Measurements from ENCODE around the gene ZP2.
"Not testable (repeated sequence)": the region's sequence is repeated elsewhere in the genome, so short reads cannot be mapped to it uniquely, and the experiment has no call there.

Gene ZP2

DNA sequence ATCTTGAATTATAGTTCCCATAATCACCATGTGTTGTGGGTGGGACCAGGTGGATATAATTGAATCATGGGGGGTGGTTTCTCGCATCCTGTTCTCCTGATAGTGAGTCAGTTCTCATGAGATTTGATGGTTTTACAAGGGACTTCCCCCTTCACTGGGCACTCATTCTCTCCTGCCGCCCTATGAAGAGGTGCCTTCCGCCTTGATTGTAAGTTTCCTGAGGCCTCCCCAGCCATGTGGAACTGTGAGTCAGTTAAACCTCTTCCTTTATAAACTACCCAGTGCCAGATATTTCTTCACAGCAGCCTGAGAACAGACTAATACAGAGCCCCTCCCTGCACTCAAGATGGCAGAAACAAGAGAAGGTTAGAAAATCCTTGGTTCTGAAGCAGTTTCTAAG is 26.5 kb downstream of the ZP2 start:
- CTCF ChIA-PET = no interaction called here
- TF ChIP-seq CTCF (IDR thresholded peaks at IDR 0.05; ENCODE audit: control extremely low read depth, extremely low read depth, low read depth, missing control alignments) = no peak

GRCh38 chr16:21183995-21184394 is 27.4 kb downstream of the ZP2 start:
- no peak for DNase-seq (ENCODE audit: extremely low spot score)
- POLR2A ChIA-PET = no interaction called here
- no peak for TF ChIP-seq CTCF (IDR thresholded peaks at IDR 0.05; ENCODE audit: control extremely low read depth, extremely low read depth, low read depth, missing control alignments)
- CTCF ChIA-PET = no interaction called here

More for the DNA sequence above, 26.5 kb downstream of the ZP2 start:
- POLR2A ChIA-PET = no interaction called here
- DNase-seq (ENCODE audit: extremely low spot score) = no peak

- POLR2A ChIA-PET = no interaction called here
- no peak for TF ChIP-seq CTCF (IDR thresholded peaks at IDR 0.05; ENCODE audit: control extremely low read depth, extremely low read depth, low read depth, missing control alignments)
- CTCF ChIA-PET = interaction anchor here (1.1 to 1.4 kb wide), 2 partner anchors 9 to 23 kb away, joined by 3 to 4 read pairs; no protein-coding TSS in a partner anchor
- no peak for DNase-seq (ENCODE audit: extremely low spot score)
Measured at GRCh38 chr16:21179983-21180365, 31.4 kb downstream of the ZP2 start.

- CTCF ChIA-PET = interaction anchor here (1.1 to 3.0 kb wide), 3 partner anchors 9 to 23 kb away, joined by 3 to 17 read pairs (median 4); no protein-coding TSS in a partner anchor
- POLR2A ChIA-PET = no interaction called here
- DNase-seq (ENCODE audit: extremely low spot score) = no peak
- no peak for TF ChIP-seq CTCF (IDR thresholded peaks at IDR 0.05; ENCODE audit: control extremely low read depth, extremely low read depth, low read depth, missing control alignments)
Measured at GRCh38 chr16:21179126-21179982, 32.0 kb downstream of the ZP2 start.

DNA sequence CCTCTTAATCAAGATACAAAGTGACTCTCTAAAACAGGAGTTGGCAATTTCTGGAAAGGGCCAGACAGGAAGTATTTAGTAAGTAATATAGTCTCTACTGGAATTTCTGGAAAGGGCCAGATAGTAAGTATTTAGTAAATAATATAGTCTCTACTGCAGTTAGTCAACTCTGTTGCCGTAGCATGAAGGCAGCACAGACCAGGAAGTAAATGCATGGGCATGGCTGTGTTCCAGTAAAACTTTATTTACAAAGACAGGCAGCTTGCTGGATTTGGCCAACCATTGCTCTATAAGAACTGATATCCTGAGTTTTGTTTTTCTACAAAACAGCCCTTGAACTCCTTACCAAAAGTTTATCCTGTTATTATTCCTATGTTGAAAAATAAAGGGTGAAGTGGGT is 36.0 kb downstream of the ZP2 start:
- no peak for DNase-seq (ENCODE audit: extremely low spot score)
- CTCF ChIA-PET = interaction anchor here (1.0 kb wide), 2 partner anchors 13 to 16 kb away, joined by 4 to 5 read pairs; no protein-coding TSS in a partner anchor
- TF ChIP-seq CTCF (IDR thresholded peaks at IDR 0.05; ENCODE audit: control extremely low read depth, extremely low read depth, low read depth, missing control alignments) = no peak
- POLR2A ChIA-PET = no interaction called here

DNA sequence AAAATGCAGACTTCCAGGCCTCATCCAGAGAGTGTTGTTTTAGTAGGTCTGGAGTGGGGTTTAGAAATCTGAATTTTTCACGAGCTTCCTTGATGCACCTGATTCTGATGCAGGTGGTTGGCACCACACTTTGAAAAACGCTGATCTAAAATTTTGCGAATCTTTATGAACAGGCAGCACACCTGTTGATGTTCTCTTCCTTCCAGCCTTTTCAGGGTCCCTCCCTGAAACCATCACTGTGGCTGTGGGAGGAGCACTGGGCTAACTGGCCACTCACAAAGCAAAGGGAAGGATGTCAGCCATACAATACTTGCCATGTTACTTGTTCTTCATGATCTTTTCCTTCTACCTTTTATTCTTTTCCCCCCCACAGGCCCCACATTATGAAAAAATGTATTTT is 38.7 kb downstream of the ZP2 start:
- TF ChIP-seq CTCF (IDR thresholded peaks at IDR 0.05; ENCODE audit: control extremely low read depth, extremely low read depth, low read depth, missing control alignments) = no peak
- no peak for DNase-seq (ENCODE audit: extremely low spot score)
- POLR2A ChIA-PET = no interaction called here
- CTCF ChIA-PET = interaction anchor here (0.9 to 1.5 kb wide), 3 partner anchors 10 to 16 kb away, joined by 3 to 5 read pairs (median 3); no protein-coding TSS in a partner anchor

DNA sequence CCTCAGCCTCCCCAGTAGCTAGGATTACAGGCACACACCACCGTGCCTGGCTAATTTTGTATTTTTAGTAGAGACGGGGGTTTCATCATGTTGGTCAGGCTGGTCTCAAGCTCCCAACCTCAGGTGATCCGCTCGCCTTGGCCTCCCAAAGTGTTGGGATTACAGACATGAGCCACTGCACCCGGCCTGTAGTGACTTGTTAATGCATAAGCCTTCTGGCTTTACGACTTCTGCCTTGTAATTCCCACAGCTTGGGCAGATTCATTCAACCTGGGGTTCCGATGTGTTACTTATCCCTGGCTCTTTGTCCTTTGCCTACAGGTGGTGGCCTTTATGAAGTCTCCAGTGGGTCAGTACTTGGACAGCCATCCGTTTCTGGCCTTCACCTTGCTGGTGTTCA is 41.3 kb downstream of the ZP2 start:
- CTCF ChIA-PET = interaction anchor here (0.9 to 2.4 kb wide), 3 partner anchors 8 to 106 kb away, joined by 3 to 9 read pairs (median 3); no protein-coding TSS in a partner anchor
- POLR2A ChIA-PET; DNase-seq (ENCODE audit: extremely low spot score): not testable (repeated sequence)

All from GM10248 (cell line).